ENCODE results near the gene NADK2. TPM values are rescaled to one million over a fixed set of nuclear protein-coding genes. Genes with fewer than 3 reads are reported as not detected.

NADK2 gene
- total and polyA plus RNA-seq, 12 donors = 13.5 to 68.3 (median 46.6) TPM

DNA sequence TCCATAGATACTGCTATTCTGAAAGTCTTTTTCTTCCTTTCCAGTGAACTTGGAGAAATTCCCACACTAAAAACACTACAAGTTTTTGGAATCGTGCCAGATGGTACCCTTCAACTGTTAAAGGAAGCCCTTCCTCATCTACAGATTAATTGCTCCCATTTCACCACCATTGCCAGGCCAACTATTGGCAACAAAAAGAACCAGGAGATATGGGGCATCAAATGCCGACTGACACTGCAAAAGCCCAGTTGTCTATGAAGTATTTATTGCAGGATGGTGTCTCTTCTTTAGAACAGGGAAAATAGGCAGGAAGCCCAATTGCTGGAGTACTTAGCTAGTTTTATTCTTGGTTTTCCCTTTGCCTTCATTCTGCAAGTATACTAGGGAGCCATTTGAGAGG, 60.0 kb downstream of the NADK2 start:
- Histone ChIP-seq H3K27me3 (no peaks in the 10 kb centered on the region), H3K9me3 (replicated peaks in 1 of 3) (no peaks in the 10 kb centered on the region), H3K4me3 (no peak overlapping the region), H3K27ac (no peak overlapping the region), H3K4me1 (replicated peaks in 1 of 2) (no peaks in the 10 kb centered on the region), H3K36me3 (replicated peaks in 1 of 2) (peaks cover 0 to 34% of the 10 kb centered on the region in 2 donors)
- WGBS, 4 donors = 56 to 69% (median 62%) methylated on average over 2 of the region's 2 CpGs
- DNase-seq = no peak
- intact Hi-C loops (cut with DNase I) = no loop called here
- TF ChIP-seq, protein P1, sequence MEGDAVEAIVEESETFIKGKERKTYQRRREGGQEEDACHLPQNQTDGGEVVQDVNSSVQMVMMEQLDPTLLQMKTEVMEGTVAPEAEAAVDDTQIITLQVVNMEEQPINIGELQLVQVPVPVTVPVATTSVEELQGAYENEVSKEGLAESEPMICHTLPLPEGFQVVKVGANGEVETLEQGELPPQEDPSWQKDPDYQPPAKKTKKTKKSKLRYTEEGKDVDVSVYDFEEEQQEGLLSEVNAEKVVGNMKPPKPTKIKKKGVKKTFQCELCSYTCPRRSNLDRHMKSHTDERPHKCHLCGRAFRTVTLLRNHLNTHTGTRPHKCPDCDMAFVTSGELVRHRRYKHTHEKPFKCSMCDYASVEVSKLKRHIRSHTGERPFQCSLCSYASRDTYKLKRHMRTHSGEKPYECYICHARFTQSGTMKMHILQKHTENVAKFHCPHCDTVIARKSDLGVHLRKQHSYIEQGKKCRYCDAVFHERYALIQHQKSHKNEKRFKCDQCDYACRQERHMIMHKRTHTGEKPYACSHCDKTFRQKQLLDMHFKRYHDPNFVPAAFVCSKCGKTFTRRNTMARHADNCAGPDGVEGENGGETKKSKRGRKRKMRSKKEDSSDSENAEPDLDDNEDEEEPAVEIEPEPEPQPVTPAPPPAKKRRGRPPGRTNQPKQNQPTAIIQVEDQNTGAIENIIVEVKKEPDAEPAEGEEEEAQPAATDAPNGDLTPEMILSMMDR (IDR thresholded peaks at IDR 0.05) = no peak
- TF ChIP-seq POLR2A (IDR thresholded peaks at IDR 0.05) = no peak

DNA sequence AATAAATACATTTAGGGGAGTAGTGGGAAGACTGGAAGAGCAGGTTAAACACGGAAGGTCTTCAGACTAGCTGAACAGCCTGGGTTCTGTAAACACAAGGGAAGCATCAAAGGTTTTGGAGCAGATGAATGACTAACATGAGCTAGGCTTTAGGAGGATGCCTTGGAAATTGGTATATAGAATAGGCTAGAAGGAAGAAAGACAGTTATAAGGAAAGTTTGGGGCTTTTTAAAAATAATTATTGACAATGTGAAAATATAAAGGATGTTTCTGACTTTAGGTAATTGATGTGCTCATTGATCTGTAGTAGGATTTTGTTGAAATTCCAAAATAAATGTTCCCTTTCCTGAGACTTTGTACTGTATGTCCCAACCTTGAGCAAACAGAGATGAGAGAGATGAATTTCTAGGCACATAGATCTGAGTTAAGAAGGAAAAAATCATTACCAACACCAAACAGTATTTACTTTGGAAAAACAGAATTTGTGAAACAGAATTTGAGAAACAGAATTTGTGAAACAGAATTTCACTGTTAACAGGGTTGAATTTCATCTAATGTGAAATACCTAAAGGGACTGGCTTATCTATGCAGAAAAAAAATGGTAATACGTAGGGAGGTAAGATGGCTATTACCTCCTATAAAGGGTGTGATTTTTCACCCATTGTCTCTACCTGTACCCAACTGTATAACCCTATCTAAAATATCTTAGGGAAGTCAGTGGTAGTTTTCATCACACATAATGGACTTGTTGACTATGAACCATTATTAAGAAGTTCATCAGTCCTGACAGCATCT, 61.0 kb downstream of the NADK2 start:
- Histone ChIP-seq H3K27me3 (no peaks in the 10 kb centered on the region), H3K27ac (no peak overlapping the region), H3K4me1 (replicated peaks in 1 of 2) (no peaks in the 10 kb centered on the region), H3K9me3 (replicated peaks in 1 of 3) (no peaks in the 10 kb centered on the region), H3K36me3 (replicated peaks in 1 of 2) (peaks cover 0 to 34% of the 10 kb centered on the region in 2 donors), H3K4me3 (no peak overlapping the region)
- no peak for DNase-seq
- TF ChIP-seq, protein P1 (IDR thresholded peaks at IDR 0.05) = no peak
- TF ChIP-seq POLR2A (IDR thresholded peaks at IDR 0.05) = no peak
- intact Hi-C loops (cut with DNase I) = no loop called here
- 93 to 98% (median 97%) methylated on average over 2 of the region's 2 CpGs for WGBS, 4 donors

DNA sequence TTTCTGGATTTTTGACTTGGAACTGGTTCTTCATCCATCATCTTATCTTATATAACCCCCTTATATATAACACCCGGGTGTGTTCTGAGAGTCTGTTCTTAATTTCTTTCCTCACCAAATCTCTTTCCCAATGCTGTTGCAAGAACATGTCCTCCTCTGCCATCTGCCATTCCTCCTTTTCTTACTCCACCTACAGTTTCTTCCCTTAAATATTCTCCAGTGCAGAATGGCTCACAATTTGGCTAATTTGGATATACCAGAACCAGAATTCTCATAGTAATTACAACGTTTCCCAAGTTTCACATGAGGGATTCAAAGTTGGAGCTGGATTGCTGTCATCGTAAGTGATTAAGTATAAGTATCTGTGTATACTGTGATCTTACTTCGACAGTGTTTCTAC, 61.8 kb downstream of the NADK2 start:
- H3K36me3 ChIP-seq (replicated peaks in 1 of 2) = peaks cover 0 to 34% of the 10 kb centered on the region in 2 donors
- TF ChIP-seq, protein P1 (IDR thresholded peaks at IDR 0.05) = no peak
- no peak for TF ChIP-seq POLR2A (IDR thresholded peaks at IDR 0.05)
- WGBS, 4 donors = 88 to 95% (median 89%) methylated on average over 4 of the region's 4 CpGs
- H3K4me3 ChIP-seq = no peak overlapping the region
- no peak overlapping the region for H3K27ac ChIP-seq
- no peak for DNase-seq
- H3K9me3 ChIP-seq (replicated peaks in 1 of 3) = no peaks in the 10 kb centered on the region
- H3K27me3 ChIP-seq = no peaks in the 10 kb centered on the region
- H3K4me1 ChIP-seq (replicated peaks in 1 of 2) = no peaks in the 10 kb centered on the region
- intact Hi-C loops (cut with DNase I) = loop anchor here in 1 of 2 donors (5.0 to 10.0 kb wide), 2 partner anchors 215 to 517 kb away; no protein-coding TSS in a partner anchor

DNA sequence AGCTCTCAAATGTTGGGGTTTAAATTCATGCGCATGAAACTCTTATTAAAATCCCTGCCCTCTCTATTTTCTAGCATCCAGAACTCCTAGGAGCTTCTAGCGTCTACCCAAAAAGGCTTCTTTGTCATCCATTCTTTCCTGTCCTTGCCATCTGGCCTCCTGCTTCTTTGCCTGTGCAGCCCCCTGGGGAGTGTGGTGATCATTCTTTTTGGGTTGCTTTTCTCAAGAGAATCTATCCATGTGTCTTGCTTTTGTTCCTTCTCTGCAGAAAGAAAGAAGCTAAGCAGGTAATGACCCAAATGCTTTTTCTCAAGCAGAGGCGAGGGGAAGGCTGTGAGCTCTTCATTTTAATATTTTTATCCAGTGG, 63.2 kb downstream of the NADK2 start:
- no peak for DNase-seq
- H3K36me3 ChIP-seq (replicated peaks in 1 of 2) = peaks cover 0 to 40% of the 10 kb centered on the region in 2 donors
- H3K27me3 ChIP-seq = no peaks in the 10 kb centered on the region
- H3K27ac ChIP-seq = no peak overlapping the region
- no peaks in the 10 kb centered on the region for H3K9me3 ChIP-seq (replicated peaks in 1 of 3)
- 85 to 92% (median 89%) methylated on average over 3 of the region's 3 CpGs for WGBS, 4 donors
- peaks cover 0 to 9% of the 10 kb centered on the region in 2 donors for H3K4me1 ChIP-seq (replicated peaks in 1 of 2)
- no peak overlapping the region for H3K4me3 ChIP-seq
- TF ChIP-seq, protein P1 (IDR thresholded peaks at IDR 0.05) = no peak
- no peak for TF ChIP-seq POLR2A (IDR thresholded peaks at IDR 0.05)
- intact Hi-C loops (cut with DNase I) = loop anchor here in 1 of 2 donors (5.0 to 10.0 kb wide), 2 partner anchors 216 to 519 kb away; no protein-coding TSS in a partner anchor
